ENCODE data around the gene IL4R. TPM values are rescaled to one million over a fixed set of nuclear protein-coding genes. Genes with fewer than 3 reads are reported as not detected.

Gene IL4R
- total and polyA plus RNA-seq, 10 of the 15 experiments (the other 5 are each of a cell fraction or from before 2014, with no cell fraction given), result 2.6 to 70.4 (median 36.6) TPM

GRCh38 chr16:27351989-27352388 is 38.2 kb downstream of the IL4R start:
- Histone ChIP-seq H2AFZ (ENCODE audit: control insufficient read depth, low read depth, low read length) (no peak overlapping the region), H3K9me3 (replicated peaks; ENCODE audit: control insufficient read depth, insufficient read depth, low read length) (no peaks in the 10 kb centered on the region; the same call in 2 of the 3 replicates), H3K4me1 (ENCODE audit: control insufficient read depth, insufficient read depth, low read length) (no peaks in the 10 kb centered on the region), H3K79me2 (ENCODE audit: control insufficient read depth, insufficient read depth, low read length) (no peaks in the 10 kb centered on the region), H3K27ac (ENCODE audit: control insufficient read depth, insufficient read depth) (no peak overlapping the region), H3K9ac (ENCODE audit: control insufficient read depth, insufficient read depth, low read length) (no peak overlapping the region), H3K4me3 (no peak overlapping the region), H3K4me2 (ENCODE audit: control insufficient read depth, insufficient read depth) (no peak overlapping the region), H3K27me3 (replicated peaks in 1 of 2; ENCODE audit: control insufficient read depth in 2 of 2, insufficient read depth in 2 of 2, low read length in 1 of 2) (no peaks in the 10 kb centered on the region), H4K20me1 (ENCODE audit: control insufficient read depth, insufficient read depth) (no peaks in the 10 kb centered on the region), H3K36me3 (ENCODE audit: control insufficient read depth in 2 of 2, insufficient read depth in 2 of 2, low read length in 1 of 2) (peaks cover 13 to 37% of the 10 kb centered on the region in 2 experiments; a peak in 3 of 4 replicates)
- FAIRE-seq, result no peak
- ChIA-PET POLR2A (no interaction called here), RAD21 (ENCODE audit: unreplicated experiment) (no interaction called here), CTCF (interaction anchor here (0.7 kb wide), 1 partner anchor 98 kb away, joined by 4 read pairs; no protein-coding TSS in a partner anchor), SMC1A (ENCODE audit: uncharacterized antibody, unreplicated experiment) (no interaction called here)
- no peak for TF ChIP-seq CBFB (IDR thresholded peaks at IDR 0.05; ENCODE audit: low read depth)
- TF ChIP-seq JUNB (IDR thresholded peaks at IDR 0.05), result no peak
- no peak for TF ChIP-seq ZNF274 (IDR thresholded peaks at IDR 0.05; ENCODE audit: insufficient read depth, insufficient read length)
- TF ChIP-seq TCF3 (IDR thresholded peaks at IDR 0.05; ENCODE audit: borderline replicate concordance, insufficient read depth, low read depth, low read length), result no peak
- TF ChIP-seq BRCA1 (IDR thresholded peaks at IDR 0.05; ENCODE audit: low read depth, low read length), result no peak
- no peak for TF ChIP-seq TCF7 (IDR thresholded peaks at IDR 0.05; ENCODE audit: borderline replicate concordance)
- TF ChIP-seq CHD1 (IDR thresholded peaks at IDR 0.05; ENCODE audit: low read depth, low read length), result no peak
- TF ChIP-seq ZSCAN29 (IDR thresholded peaks at IDR 0.05), result no peak
- no peak for TF ChIP-seq BMI1 (IDR thresholded peaks at IDR 0.05; ENCODE audit: borderline replicate concordance)
- TF ChIP-seq ASH2L (IDR thresholded peaks at IDR 0.05; ENCODE audit: borderline replicate concordance, low read depth), result no peak
- no peak for TF ChIP-seq ZNF207 (IDR thresholded peaks at IDR 0.05; ENCODE audit: borderline replicate concordance)
- no peak for TF ChIP-seq NR2C2 (IDR thresholded peaks at IDR 0.05; ENCODE audit: borderline replicate concordance, control insufficient read depth, insufficient read length, low read depth)
- no peak for TF ChIP-seq PAX8 (IDR thresholded peaks at IDR 0.05)
- TF ChIP-seq, protein P1, sequence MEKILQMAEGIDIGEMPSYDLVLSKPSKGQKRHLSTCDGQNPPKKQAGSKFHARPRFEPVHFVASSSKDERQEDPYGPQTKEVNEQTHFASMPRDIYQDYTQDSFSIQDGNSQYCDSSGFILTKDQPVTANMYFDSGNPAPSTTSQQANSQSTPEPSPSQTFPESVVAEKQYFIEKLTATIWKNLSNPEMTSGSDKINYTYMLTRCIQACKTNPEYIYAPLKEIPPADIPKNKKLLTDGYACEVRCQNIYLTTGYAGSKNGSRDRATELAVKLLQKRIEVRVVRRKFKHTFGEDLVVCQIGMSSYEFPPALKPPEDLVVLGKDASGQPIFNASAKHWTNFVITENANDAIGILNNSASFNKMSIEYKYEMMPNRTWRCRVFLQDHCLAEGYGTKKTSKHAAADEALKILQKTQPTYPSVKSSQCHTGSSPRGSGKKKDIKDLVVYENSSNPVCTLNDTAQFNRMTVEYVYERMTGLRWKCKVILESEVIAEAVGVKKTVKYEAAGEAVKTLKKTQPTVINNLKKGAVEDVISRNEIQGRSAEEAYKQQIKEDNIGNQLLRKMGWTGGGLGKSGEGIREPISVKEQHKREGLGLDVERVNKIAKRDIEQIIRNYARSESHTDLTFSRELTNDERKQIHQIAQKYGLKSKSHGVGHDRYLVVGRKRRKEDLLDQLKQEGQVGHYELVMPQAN (conservative IDR thresholded peaks at IDR 0.05), result no peak
- no peak for TF ChIP-seq TBL1XR1 (IDR thresholded peaks at IDR 0.05; ENCODE audit: low read depth, low read length)
- TF ChIP-seq NBN (IDR thresholded peaks at IDR 0.05), result no peak
- TF ChIP-seq USF1 (IDR thresholded peaks at IDR 0.05; ENCODE audit: borderline replicate concordance, extremely low read length, insufficient read depth, low read depth, low read length), result no peak
- in situ Hi-C loops (cut with MboI) (loop anchor here (25.0 kb wide), 1 partner anchor 1515 kb away; no protein-coding TSS in a partner anchor), intact Hi-C loops (cut with micrococcal nuclease; ENCODE audit: unreplicated experiment) (no loop called here)
- BruUV-seq (replicated peaks), result no TSS peak
- ATAC-seq, result no peak
- WGBS (ENCODE audit: insufficient coverage, insufficient replicate concordance, low lambda C conversion rate, missing lambda C conversion rate), result 93% methylated on average over 6 of the region's 6 CpGs
- no peak for DNase-seq (ENCODE audit: low read depth, low spot score)
